ENCODE measurements around the gene ATL3.
"Not testable (repeated sequence)": the region's sequence is repeated elsewhere in the genome, so short reads cannot be mapped to it uniquely, and the experiment has no call there.

The ATL3 gene

GRCh38 chr11:63619967-63620366, 51.2 kb downstream of the ATL3 start:
- DNase-seq (ENCODE audit: low spot score) = no peak

- not testable (repeated sequence) for DNase-seq (ENCODE audit: low spot score)
These were observed 53.5 kb downstream of the ATL3 start for GRCh38 chr11:63617686-63618085.

GRCh38 chr11:63616953-63617352, 54.2 kb downstream of the ATL3 start:
- DNase-seq (ENCODE audit: low spot score) = no peak

GRCh38 chr11:63614136-63614671, 57.0 kb downstream of the ATL3 start, which contains the start of gene PLAAT3:
PLAAT3 (minus strand) TSS chr11:63614433; CDS start chr11:63614014, 419 bp downstream.
- peak; percentile 60 for DNase-seq (ENCODE audit: low spot score)

GRCh38 chr11:63613517-63614135, 57.5 kb downstream of the ATL3 start:
- DNase-seq (ENCODE audit: low spot score) = no peak

- no peak for DNase-seq (ENCODE audit: low spot score)
These were observed 59.0 kb downstream of the ATL3 start for GRCh38 chr11:63612181-63612580.

- no peak for DNase-seq (ENCODE audit: low spot score)
These were observed 59.8 kb downstream of the ATL3 start for GRCh38 chr11:63611395-63611747.

GRCh38 chr11:63610604-63611394, 60.4 kb downstream of the ATL3 start:
- DNase-seq (ENCODE audit: low spot score) = no peak

- DNase-seq (ENCODE audit: low spot score) = no peak
These were observed 61.1 kb downstream of the ATL3 start for GRCh38 chr11:63609971-63610580.

- no peak for DNase-seq (ENCODE audit: low spot score)
These were observed 61.6 kb downstream of the ATL3 start for GRCh38 chr11:63609536-63609935.

- DNase-seq (ENCODE audit: low spot score) = no peak
These were observed 62.5 kb downstream of the ATL3 start for GRCh38 chr11:63608353-63609345.

GRCh38 chr11:63603180-63603518, 68.0 kb downstream of the ATL3 start:
- no peak for DNase-seq (ENCODE audit: low spot score)

- not testable (repeated sequence) for DNase-seq (ENCODE audit: low spot score)
These were observed 68.6 kb downstream of the ATL3 start for GRCh38 chr11:63602290-63603179.

GRCh38 chr11:63599211-63600122, 71.7 kb downstream of the ATL3 start:
- no peak for DNase-seq (ENCODE audit: low spot score)

- no peak for DNase-seq (ENCODE audit: low spot score)
These were observed 72.6 kb downstream of the ATL3 start for GRCh38 chr11:63598556-63598955.

- DNase-seq (ENCODE audit: low spot score) = no peak
These were observed 75.9 kb downstream of the ATL3 start for GRCh38 chr11:63595296-63595695.

GRCh38 chr11:63592975-63593395, 78.2 kb downstream of the ATL3 start:
- no peak for DNase-seq (ENCODE audit: low spot score)

- DNase-seq (ENCODE audit: low spot score) = no peak
These were observed 81.0 kb downstream of the ATL3 start for GRCh38 chr11:63590024-63590788.

- DNase-seq (ENCODE audit: low spot score) = no peak
These were observed 82.2 kb downstream of the ATL3 start for GRCh38 chr11:63589000-63589399.
